Astrocyte of the cerebellum (primary cell): Measurements from ENCODE around the gene PTPN7.
A peak's percentile ranks its signal among the peaks of the same experiment; 100 is the strongest.

Experiments used
- DNase-seq: peaks from one replicate; pipeline ENCODE4 v3.0.0-alpha.2; 2011; ENCODE audit warnings: low read depth
- H3K4me3 ChIP-seq: 2 replicates; pipeline ENCODE4 v1.5.1; 2011; ENCODE audit warnings: mild to moderate bottlenecking, low read depth, low read length, moderate library complexity
- in situ Hi-C: cut with HindIII; loops from 2 replicates; pipeline ENCODE4 v1.10.0; 2017; ENCODE audit warnings: low sequenced_read_pairs
- TF ChIP-seq, protein P1 (sequence below): IDR thresholded peaks from 2 replicates; pipeline ENCODE4 v1.5.1; 2012; ENCODE audit warnings: low read length, low read depth, moderate library complexity, mild to moderate bottlenecking; ENCODE audit errors: missing control alignments

Gene PTPN7

DNA sequence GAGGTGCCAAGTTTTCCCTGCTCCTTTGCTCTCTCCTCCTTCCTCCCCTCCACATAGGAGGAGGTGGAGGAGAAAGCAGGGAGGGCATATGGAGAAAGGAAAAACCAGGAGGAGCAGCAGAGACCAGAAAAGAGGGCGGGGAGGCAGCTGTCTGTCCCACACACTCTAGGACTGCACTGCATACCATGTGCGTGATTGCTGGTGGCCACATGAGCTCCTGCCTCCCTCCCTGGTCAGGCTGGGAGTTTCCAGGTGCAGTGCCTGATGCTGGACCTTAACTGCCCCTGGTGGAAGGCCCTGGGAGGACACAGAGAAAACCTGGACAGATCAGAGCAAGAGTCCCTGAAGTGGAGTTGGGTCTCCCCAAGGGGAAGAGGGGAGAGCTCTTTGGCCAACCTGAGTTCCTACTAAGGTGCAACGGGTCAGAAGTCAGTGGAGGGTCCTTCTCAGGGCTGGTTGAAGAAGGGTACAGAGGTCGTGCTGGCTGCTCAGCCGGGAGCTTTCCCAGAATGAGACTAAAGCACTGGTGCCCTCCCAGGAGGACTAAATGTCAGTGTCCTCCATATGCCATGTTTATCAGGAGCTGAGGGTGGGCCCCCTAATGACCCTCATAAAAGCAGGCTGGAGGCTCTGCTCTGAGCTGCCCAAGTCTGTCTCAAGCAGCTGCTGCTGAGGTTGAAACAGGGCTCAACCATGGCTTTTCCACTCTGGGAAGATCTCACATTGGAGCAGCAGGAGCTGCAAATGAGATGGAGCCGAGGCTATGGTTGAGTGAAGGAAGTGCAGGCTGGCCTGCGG is 29.7 kb upstream of the PTPN7 start:
- DNase-seq = no peak
- TF ChIP-seq, protein P1, sequence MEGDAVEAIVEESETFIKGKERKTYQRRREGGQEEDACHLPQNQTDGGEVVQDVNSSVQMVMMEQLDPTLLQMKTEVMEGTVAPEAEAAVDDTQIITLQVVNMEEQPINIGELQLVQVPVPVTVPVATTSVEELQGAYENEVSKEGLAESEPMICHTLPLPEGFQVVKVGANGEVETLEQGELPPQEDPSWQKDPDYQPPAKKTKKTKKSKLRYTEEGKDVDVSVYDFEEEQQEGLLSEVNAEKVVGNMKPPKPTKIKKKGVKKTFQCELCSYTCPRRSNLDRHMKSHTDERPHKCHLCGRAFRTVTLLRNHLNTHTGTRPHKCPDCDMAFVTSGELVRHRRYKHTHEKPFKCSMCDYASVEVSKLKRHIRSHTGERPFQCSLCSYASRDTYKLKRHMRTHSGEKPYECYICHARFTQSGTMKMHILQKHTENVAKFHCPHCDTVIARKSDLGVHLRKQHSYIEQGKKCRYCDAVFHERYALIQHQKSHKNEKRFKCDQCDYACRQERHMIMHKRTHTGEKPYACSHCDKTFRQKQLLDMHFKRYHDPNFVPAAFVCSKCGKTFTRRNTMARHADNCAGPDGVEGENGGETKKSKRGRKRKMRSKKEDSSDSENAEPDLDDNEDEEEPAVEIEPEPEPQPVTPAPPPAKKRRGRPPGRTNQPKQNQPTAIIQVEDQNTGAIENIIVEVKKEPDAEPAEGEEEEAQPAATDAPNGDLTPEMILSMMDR = peak; percentile 45
- in situ Hi-C loops = no loop called here
- no peak overlapping the region for H3K4me3 ChIP-seq

DNA sequence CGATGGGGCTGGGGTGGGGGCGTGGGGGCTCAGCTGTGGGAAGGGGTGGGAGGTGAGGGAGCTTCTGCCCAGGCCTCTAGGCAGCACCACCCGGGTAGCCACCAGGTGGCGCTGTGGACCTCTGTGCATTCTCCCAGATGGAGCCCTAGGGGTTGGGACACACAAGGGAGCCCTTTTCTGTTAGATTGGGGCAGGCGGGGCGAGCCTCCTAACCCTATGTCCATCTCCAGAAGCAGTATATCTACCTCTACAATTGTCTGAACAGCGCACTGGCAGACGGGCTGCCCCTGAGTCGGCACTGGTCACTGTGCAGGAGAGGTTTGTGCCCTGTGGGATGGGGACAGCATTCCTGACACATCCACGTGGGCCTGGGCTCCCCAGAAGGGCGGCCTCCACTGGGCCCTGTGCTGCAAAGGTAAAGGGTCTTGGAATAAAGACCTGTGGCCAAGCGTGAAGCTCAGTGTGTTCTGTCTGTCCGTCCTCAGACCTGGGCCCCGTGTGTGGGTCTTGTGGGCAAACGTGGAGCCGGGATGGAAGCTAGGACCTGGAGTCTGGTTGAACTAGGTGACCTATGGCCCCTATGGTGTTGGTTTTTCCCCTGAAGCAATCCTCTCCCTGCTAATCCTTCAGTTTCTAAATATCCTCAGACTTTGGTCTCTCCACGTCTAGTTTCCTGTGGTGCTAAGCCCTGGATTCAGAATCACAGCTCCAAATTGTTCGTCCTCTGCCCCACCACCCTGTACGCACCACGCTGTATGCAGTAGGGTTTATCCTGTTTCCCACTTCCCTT is 28.8 kb upstream of the PTPN7 start:
- TF ChIP-seq, protein P1 = peak; percentile 66
- peak; percentile 19 for DNase-seq
- H3K4me3 ChIP-seq = no peak overlapping the region
- in situ Hi-C loops = no loop called here

DNA sequence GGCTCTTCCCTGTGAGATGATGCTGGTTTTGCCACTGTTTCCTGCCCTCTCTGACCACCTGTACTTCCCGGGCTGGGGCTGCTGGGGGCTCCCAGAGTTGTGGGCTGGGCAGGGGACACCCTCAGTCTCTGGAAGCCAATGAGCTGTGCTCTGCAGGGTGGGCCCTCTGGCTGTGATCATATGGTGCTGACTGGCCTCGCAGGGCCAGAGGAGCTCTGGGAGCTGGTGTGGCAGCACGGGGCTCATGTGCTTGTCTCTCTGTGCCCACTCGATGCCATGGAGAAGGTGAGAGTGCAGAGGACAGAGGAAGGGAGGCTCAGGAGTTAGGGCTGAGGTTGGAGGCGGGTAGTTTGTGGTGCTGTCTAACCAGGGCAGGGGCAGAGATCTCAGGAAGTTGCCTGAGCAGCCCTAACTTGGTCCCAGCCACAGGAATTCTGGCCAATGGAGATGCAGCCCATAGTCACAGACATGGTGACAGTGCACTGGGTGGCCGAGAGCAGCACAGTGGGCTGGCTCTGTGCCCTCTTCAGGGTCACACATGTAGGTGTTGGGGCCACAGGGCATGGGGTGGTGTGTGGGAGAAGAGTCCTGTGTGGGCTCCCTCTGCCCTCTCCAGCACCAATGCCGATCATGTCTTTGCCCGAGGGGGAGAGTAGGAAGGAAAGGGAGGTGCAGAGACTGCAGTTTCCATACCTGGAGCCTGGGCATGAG is 27.4 kb upstream of the PTPN7 start:
- DNase-seq = no peak
- TF ChIP-seq, protein P1 = no peak
- no peak overlapping the region for H3K4me3 ChIP-seq
- in situ Hi-C loops = no loop called here

GRCh38 chr1:202187041-202187671 is 26.8 kb upstream of the PTPN7 start:
- TF ChIP-seq, protein P1 = no peak
- H3K4me3 ChIP-seq = no peak overlapping the region
- no peak for DNase-seq
- in situ Hi-C loops = no loop called here

DNA sequence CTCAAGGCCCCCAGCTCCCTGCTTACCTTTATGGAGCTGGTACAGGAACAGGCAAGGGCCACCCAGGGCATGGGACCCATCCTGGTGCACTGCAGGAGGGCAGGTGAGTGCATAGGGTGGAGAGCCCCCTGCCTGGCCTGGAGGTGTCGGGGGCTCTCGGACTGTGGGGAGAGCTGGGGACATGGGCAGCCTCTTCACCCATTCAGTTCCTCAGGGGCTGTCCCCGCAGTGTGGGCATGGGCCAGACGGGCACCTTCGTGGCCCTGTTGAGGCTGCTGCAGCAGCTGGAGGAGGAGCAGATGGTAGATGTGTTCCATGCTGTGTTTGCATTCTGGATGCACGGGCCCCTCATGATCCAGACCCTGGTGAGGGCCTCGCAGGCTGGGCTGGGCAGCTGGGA is 25.9 kb upstream of the PTPN7 start:
- in situ Hi-C loops = no loop called here
- DNase-seq = no peak
- TF ChIP-seq, protein P1 = no peak

More for the DNA sequence above, 25.9 kb upstream of the PTPN7 start:
- no peak overlapping the region for H3K4me3 ChIP-seq
